GM18499 (cell line): Measurements from ENCODE around the gene BRMS1.
"Not testable (repeated sequence)": the region's sequence is repeated elsewhere in the genome, so short reads cannot be mapped to it uniquely, and the experiment has no call there.

ENCODE experiments used
- ATAC-seq: cut with Tn5 transposase; IDR thresholded peaks from one replicate; pipeline ENCODE4 v1.9.1; 2021; ENCODE audit warnings: moderate number of reproducible peaks; ENCODE audit not compliant: insufficient read depth, unreplicated experiment

Gene BRMS1

DNA sequence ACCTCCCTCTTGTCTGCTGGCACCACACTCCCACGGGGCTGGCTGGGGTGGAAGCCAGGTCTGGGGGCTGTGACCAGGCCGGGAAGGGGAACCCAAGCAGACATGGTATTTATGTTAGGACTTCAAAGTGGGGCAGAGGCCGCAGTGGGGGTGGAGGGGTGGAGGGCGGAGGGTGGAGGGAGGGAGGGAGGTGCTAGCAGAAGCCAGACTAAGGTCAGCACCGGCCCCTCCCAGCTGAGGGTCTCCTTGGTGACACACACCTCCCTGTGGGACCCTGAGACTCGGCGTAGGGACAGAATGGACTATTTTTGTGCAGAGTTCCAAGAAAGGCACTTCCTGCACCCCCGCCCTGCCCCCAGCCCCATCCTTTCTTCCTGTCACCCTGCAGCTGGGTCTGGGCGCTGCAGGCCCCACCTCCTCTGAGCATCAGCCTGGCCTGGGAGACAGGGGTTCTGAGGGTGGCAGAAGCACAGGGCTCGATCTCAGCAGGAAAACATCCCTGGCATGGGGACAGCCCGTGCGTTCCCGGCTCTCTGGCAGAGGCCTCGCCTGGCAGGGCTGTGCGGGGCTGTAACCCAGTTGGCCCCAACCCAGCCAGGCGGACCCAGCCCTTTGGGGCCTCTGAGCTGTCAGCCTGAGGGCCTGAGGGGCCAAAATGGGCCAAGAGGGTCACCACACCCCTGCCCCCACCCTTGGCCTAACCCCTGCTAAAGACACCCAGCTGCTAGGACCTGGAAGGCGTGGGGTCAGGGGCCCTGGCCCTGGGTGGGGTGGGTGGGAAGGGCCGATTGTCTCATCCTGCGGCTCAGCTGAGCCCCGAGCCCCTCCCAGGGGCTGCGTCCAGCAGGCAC lies 18.4 kb downstream of the BRMS1 start:
- ATAC-seq, result no peak

DNA sequence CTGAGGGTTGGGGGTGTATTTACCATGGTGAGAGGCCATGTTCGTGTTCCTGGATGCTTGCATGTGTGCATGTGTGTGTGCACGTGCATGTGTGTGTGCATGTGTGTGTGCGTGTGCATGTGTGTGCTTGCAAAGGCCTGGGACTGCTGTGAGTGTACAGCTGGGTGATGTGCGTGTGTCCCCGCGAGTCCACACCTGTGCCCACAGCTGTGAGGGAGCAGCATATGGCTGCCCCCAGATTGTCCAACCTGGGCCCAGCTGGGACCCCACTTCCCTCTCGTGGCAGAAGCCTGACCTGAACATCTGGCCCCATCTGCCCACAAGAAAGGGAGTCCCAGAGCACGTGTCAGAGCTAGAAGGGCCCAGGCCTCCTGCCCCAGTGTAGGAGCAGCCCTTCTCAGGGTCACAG lies 19.6 kb downstream of the BRMS1 start:
- ATAC-seq, result no peak

DNA sequence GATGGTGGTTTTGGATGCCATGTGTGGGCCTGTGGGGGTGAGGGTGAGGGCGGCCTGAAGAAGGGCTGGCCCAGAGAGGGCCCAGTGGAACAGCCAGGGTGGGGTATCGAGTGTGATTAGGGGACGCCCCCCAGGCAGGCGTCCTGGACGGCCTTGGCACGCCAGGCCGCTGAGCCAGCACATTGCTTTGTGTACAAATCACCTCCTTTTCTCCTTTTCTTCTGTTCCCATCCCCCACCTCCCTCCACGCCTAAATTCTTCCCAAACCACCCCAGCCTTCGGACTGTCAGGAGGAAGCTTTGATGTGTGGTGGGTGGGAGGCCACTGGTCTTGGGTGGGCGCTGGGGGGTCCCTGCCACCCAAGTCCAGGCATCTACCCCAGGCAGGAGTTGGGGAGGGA lies 20.2 kb downstream of the BRMS1 start:
- no peak for ATAC-seq

DNA sequence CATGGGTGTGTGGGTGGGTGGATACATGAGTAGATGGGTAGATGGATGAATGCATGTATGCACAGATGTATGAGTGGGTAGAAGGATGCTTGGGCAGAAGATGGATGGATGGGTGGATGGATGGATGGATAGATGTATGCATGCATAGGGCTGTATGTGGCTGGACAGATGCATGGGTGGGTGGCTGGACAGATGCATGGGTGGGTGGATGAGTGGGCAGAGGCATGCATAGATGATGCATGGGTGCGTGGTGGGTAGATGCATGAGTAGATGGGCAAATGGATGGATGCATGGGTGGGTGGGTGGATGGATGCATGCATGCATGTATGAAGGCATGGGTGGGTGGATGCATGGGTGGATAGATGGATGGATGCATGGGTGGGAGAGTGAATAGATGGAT lies 21.2 kb downstream of the BRMS1 start:
- no peak for ATAC-seq

DNA sequence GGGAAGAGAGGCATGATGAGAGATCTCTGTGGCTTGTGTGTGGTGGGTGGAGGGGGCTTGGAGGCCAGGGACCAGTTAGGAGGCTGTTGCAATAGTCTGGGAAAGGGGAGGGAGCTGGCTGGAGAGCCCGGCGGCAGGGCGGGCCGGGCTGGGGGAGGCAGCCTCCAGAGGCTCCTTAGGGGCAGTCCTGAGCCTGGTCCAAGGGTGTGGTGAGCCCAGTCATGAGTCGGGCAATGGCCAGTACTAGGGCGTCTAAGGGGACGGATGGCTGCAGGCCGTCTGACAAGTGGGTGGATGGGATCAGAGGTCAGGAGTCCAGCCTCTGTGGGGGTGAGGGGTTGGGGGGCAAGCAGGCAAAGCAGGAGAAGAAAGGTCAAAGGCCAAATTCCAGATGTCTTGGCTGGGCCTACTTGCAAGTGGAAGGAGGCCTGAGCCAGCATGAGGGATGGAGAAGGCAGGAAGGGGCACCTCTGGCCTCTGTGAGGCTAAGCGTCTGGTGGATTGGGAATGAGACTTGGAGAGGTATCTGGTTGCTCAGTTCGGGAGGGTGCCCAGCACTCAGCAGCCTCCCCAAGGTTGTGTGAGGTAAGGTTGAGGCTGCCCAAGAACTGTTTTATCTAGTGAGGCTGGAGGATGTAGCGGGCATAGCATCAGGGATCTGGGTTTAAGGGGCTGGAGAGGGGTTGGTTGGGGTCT lies 22.0 kb downstream of the BRMS1 start:
- no peak for ATAC-seq

DNA sequence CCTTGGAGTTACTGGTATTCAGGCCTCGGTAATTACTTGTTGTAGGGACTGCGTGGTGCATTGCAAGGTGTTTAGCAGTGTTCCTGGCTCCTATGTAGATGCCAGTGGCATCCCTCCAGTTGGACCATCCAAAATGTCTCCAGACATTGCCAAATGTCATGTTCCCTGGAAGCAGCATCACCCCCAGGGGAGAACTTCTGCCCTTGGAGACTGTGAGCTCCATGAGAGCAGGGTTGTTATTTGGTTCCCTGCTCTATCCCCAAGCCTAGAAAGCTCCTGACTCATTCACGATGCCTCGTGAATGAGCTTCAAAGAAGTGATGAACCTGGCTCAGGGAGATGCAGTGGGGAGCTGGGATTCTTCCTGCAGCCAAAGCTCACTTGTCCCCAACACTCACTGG lies 23.3 kb downstream of the BRMS1 start:
- ATAC-seq, result no peak

DNA sequence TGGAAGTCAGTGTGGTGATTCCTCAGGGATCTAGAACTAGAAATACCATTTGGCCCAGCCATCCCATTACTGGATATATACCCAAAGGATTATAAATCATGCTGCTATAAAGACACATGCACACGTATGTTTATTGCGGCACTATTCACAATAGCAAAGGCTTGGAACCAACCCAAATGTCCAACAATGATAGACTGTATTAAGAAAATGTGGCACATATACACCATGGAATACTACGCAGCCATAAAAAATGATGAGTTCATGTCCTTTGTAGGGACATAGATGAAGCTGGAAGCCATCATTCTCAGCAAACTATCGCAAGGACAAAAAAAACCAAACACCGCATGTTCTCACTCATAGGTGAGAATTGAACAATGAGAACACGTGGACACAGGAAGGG lies 24.2 kb downstream of the BRMS1 start:
- not testable (repeated sequence) for ATAC-seq

DNA sequence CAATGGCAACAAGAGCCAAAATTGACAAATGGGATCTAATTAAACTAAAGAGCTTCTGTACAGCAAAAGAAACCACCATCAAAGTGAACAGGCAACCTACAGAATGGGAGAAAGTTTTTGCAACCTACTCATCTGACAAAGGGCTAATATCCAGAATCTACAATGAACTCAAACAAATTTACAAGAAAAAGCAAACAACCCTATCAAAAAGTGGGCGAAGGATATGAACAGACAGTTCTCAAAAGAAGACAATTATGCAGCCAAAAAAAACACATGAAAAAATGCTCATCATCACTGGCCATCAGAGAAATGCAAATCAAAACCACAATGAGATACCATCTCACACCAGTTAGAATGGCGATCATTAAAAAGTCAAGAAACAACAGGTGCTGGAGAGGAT lies 24.6 kb downstream of the BRMS1 start:
- ATAC-seq, result not testable (repeated sequence)

DNA sequence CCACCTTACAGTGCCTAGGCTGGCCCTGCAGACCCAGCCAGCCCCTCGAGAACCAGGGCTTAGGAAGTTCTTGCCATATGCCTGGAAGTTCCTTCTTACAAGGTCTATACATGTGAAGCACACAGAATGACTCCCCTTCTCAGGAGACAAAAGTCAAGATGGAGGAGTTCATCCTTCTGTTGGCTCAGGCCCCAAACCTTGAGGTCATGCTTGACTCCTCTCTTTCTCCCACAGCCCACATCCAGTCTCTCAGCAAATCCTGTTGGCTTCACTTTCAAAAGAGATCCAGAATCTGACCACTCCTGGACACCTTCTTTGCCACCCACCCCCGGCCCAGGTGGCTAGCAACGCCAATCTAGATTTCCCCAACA lies 26.3 kb downstream of the BRMS1 start:
- ATAC-seq, result no peak

DNA sequence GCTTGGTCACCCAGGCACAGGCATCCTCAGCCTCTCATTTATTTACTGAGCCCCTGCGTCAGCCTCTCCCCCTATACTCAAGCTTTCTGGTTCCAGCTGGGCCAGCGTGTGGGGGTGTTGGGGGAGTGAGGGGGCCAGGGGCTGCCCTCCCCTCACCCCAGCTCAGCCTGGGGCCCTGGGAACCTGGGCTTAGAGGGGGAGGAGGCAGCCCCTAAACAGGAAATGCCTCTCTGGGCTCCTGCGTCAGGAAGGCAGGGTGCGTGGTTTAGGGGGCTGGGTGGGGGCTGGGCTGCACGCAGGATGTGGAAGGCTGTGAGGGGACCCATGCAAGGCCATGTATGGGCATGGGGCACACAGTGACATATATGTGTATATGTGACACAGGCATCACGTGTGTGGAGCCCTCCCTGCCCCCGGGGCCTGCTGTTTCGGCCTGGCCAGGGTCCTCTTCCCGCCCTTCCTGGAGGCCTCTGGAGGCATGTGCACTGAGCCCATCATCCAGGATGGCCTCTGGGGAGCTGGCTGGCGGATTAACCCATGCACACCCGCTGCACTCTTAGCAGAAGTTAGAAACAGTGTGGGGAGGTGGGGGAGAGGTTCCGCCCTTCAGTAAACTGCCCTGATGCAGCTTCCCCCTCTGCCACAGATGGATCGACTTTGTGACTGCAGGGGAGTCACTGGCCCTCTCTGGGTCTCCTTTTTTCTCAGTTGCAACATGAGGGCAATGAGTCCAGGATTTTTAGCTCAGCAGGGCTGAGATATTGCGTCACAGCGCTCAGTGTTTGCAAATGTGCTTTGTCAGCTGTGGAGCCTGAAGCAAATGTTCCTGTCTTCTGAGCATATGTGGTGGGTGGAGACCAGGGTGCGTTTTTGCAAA lies 26.9 kb downstream of the BRMS1 start:
- ATAC-seq, result no peak

DNA sequence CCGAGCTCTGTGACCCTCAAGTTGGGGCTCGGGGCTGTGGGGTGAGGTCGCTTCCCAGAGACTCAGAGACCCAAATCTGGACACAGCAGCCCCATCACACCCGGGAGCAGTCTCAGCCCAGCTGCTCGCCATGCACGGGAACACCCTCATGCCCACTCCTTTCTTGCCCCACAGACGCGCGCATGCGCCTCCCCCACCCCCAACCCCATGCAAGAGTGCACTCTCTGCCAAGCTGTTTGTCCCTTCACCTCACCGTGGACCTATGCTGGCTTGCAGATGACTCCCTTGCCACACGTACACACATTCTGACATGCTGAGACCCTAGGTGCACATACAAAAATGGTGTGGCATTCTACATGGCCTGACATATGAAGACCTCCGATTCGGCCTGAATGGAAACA lies 27.6 kb downstream of the BRMS1 start:
- no peak for ATAC-seq

DNA sequence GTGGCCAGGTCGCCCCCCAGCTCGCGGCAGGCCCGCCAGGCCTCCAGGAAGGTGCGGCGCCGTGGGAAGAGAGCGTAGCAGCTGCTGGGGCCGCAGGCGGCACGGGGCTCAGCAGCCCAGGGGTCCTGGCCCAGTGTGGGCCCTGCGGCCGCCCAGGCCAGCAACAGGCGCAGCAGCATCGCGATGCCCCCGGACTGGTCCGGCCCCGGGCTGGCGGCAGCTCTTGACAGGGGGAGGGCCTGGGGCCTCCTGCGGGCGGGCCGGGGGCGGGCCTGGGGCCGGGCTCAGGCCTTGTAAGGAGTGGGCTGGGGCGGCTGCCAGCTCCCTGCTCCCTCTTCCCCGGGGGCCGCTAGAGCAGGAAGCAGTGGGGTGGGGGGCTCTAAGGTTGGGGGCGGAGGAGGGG lies 28.1 kb downstream of the BRMS1 start, which contains the start of gene CD248:
Gene CD248, minus strand, starts transcription at position 196 of the 403 bp plus-strand sequence. Its CDS starts 17 bp downstream, at position 179.
- no peak for ATAC-seq

DNA sequence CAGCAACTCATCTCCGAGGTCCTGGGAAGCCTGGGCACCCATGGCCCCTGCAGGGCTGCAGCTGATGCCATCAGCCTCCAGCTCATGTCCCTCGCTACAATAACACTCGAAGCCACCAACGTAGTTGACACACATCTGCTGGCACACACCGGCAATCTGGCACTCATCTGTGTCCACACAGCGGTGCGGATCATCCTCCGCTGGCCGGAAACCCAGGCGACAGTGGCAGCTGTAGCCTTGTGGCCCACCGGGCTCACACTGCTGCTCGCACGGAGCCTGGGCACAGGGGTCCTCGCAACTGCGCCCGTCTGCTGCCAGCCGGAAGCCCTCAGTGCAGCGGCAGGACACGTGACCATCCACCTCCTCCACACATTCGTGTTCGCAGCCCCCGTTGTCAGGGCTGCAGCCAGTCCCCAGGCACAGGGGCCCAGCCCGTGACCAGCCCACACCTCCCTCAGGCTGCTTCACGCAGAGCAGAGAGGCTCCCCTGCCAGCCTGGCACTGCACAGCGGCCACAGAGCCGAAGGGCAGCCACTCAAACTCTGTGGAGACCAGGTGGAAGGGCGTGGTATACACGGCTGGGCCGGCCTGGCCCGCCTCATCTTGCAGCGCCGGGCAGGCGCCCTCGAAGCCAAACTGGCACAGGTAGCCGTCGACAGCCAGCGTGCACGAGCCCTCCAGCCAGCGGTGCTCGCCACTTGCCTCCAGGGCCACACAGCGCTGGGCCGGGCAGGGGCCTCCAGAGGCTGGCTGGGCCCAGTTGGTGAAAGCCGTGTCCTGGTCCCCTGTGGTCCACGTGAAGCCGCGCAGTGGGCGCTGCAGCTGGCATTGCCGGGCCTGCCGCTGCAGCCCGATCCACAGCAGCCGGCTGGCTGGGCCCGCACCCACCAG lies 28.7 kb downstream of the BRMS1 start:
- ATAC-seq, result no peak

DNA sequence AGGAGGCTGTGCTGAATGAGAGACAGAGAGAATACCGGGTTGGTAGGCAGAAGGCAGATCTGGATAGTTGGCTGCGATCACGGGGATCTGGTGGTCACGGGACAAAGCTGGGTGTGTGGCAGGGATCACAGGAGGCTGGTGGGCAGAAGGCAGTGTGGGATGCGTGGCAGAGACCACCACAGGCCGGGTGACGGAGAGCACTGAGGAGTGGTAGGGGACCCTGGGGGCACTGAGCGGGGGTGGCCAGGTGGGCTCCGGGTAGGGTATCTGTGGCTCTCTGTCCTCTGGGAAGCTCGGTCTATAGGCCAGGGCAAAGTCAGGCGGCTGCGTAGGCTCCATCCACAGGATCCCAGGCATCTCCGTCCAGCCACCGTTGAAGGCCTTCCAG lies 29.4 kb downstream of the BRMS1 start:
- no peak for ATAC-seq

DNA sequence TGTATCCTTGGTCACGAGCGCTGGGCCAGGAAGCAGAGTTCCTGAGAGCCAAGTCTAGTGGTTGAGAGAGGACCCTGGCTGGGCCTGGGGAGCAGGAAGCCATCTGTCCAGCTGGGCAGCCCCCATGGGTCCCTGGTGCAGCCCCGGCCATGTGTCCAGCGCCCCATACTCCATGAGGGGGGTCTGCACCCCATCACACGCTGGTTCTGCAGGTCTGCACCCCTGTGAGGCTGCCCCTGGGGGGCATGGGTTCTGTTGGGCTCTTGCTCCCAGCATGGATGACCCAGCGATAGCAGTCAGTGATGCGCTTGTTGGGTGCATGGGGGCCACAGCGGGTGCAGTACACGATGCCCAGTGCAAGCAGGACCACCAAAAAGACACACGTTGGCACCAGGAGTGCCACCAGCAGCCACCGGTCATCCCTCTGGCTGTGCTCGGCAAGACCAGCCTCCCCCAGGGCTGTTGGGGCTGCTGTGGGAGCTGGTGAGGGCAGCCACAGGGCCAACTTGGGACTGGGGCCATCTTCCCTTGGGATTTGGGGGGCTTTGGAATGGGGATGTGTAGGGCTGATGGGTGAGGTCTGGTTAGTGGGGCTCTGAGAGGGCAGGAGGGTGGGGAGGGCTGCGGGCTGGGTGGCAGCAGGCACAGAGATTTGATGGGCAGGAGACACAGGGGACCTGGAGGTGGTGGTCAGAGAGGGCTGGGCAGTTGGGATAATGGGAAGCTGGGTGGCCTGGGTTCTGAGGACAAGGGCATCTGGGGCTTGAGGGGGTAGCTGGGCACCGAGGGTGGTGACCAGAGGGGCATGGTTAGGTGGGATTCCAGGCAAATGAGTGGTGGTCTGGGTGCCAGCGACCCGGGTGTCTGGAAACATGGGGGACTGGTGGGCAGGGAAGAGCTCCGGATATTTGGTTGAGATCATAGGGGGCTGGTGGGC lies 30.1 kb downstream of the BRMS1 start:
- ATAC-seq, result no peak

DNA sequence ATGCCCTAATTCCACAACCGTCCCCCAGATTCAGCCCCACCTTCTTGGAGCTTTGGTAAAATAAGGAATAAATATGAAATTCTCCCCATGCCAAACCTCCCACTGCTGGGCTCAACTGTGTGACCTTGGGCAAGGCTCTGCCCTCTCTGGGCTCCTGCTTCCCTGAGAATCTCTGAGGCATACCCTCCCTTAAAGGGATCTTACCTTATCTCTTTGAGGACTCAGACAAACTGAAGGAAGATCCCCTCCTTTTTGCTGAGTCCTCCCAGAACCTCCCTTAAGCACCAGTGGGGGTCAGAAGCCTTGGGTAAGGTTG lies 30.8 kb downstream of the BRMS1 start:
- ATAC-seq, result no peak

DNA sequence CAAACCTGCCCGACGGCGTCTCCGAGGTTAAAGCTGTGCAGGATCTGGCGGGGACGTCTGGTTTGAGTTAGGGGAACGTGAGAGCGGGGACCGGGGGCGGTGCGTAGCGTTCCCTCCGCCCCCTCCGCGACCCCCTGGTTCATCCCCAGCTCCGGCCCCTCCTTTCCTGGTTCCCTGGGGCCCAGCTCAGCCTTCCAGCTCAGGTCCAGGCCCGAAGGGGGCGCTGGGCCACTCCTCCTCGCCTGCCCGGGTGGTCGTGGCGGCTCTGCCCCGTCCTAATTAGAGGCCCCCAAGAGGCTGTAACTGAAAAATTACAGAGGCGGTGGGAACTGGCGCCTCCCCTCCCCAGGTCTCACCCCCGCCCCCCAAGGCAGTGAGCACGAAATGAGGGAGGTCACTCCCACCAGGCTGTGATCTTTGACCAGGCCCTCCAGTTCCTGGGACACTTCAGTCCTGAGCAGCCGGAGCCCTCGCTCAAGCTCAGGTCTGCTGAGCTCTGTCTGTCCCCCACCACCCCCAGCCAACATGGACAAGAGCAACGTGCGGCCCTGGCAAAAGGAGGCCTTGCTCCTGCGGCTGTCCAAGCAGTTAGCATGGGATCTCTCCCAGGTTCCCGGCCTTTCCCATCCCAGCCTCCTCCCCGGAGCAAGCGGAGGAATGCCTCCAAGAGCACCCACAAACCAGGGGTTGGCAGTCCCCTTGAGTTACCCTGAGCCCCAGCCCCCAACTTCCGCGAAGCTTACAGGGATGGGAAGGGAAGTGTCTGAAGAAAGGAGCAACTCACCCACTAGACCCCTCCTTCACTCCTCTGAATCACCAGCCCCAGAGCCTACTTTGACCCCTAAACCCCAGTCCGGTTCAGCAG lies 31.4 kb downstream of the BRMS1 start:
- ATAC-seq, result no peak
